ENCODE results near the gene FPGS.

The FPGS gene

GRCh38 chr9:127863191-127863621 is 60.5 kb downstream of the FPGS start:
- no peak for ATAC-seq

All from activated CD4-positive, CD25-positive, alpha-beta regulatory T cell treated with anti-CD3 and anti-CD28 coated beads, Interleukin-2, amount 50 U/mL, for 24 hours (primary cell).